Activated CD4-positive, alpha-beta T cell treated with anti-CD3 and anti-CD28 coated beads, Interleukin-10, Interleukin-2, amounts not matched to agents 100 ng/mL and 50 ng/mL, durations not matched to agents 16 hours and 8 hours (primary cell): ENCODE results near the gene DCPS.
"Not testable (repeated sequence)": the region's sequence is repeated elsewhere in the genome, so short reads cannot be mapped to it uniquely, and the experiment has no call there.

Source experiments
- DNase-seq: peaks from one replicate; pipeline ENCODE4 v3.0.0-alpha.2; 2020

DCPS gene

DNA sequence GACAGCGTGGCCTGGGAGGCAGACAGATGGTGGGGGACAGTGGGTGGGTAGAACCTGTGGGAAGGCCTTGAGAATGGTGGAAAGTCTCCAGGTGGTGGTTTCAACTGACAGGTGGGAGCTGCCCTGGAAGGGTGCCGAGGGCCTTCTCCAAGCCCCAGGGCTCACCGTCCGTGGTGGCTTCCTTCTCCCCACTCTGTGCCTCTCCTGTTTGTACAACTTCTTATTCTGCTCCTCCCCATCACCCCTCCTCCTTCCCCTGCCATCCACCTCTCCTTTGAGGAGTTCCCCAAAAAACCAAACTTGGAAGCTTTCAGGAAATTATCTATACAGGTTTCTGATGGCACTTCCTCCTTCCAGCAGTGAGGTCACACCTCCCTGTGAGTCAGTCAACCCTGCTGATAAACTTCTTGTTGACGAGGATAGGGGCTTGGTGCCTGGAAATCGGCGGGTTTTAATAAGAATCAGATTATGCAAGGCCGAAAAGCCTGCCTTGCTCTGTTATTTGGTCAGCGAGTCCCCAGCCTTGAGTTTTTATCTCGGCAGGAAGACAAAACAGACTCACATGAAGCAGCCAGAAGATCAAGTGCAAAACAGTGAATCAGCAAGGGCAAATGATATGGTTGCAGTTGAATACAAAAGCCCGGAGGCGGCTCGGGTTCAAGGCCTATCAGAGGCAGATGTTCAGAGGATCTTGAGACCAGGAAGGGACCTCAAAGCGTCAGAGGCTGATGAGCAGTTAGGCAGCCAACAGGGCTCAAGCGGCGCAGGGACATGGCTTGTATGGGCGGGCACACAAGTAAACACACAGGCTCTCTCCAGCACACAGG, 42.1 kb downstream of the DCPS start:
- peak; percentile 34 for DNase-seq

DNA sequence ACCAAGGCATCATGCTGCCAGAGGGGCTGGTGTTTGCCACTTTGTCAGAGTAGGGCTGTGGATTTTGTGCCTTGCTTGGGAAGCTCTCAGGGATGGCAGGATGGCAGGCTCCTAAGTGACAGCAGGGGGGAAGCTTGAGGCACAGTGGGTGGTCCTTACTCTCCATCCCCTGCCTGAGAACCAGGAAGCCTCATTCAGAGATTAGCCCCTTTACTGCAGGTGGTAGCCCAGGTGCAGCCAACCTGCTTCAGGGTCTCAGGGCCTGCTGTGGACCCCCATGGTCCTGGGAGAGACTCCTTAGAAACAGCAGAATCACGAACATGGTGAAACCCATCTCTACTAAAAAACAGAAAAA, 42.7 kb downstream of the DCPS start:
- no peak for DNase-seq

DNA sequence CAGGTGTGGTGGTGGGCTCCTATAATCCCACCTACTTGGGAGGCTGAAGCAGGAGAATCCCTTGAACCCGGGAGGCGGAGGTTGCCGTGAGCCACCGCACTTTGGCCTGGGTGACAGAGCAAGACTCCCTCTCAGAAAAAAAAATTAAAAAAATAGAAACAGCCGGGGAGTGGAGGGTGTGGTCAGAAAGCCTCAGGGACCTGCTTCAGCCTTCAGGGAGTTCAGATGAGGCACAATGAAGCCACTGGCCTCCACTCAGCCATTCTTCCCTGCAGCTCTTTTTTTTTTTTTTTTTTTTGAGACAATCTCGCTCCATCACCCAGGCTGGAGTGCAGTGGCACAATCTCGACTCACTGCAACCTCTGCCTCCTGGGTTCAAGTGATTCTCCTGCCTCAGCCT, 43.1 kb downstream of the DCPS start:
- DNase-seq: not testable (repeated sequence)

DNA sequence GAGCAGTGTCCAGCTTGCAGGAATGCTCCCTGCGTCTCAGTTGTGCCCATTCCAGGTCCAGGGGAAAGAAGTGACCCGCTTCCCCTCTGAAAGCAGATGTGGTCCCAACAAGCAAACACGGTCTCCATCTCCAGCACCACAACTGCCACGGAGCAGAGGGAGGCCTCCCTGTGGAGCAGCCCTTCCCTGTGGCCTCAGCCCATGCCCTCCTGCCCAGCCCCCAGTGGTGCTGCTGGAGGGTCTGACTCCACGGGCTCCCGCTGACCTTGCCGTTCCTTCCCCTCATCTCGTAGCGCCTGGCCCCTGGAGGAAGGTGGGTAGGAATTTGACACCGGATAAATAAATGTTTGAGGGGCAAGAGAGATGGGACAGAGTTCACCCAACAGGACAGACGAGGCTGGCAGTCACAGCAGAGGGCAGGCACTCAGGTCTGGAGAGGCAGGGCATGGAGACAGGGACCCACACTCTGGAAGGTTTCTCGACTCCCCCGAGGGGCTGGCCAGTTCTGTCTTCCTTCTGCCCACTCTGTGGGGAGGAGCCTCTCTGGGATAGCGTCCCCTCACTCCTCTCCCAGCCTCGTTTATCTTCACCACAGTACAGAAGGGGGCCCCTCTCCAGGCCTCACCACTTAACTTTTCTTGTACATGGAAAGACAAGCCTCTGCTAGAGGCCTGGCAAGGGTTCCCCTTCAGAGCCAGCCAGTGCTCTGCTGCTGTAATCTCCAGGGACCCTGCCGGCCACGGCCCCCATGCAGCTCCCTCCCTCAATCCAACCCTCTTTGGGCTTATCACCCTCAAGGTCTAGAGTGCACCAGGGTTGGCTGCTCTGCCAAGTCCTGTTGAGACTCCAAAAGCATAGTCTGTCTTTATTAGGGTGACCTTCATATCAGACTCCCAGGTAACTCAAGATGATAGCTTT, 44.1 kb downstream of the DCPS start:
- DNase-seq: no peak

DNA sequence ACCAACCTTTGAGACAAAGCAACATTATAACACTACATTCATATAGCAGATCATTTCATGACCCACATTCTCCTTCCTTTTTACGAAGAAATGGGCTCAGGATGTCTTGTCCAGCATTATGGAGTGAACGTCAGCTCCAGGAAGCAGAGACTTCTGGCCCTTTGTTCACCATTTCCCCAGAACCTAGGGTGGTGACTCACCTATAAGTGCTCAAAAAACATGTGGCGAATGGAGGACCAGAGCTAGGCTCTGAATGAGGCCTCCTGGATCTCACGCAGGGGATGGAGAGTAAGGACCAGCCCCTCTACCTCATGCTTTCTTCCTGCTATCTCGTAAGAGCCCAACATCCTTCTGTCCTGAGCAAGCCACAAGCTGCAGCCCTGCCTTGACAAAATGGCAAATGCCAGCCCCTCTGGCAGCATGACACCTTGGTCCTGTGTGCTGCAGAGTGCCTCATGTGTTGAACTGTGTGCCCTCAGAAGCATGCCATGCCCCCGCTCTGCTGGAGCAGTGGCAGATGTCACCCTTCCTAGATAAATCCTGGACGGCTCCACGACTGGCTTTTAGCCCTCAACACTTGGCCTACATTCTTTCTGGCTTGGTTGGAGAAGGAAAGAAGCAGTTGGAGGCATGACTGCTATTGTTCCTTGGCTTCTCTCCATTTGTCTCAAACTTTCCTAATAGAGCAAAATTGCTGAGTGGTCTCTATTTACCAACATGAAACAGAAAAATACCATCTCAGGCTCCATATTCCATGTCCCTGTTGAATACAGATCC, 45.1 kb downstream of the DCPS start:
- DNase-seq: peak; percentile 26

DNA sequence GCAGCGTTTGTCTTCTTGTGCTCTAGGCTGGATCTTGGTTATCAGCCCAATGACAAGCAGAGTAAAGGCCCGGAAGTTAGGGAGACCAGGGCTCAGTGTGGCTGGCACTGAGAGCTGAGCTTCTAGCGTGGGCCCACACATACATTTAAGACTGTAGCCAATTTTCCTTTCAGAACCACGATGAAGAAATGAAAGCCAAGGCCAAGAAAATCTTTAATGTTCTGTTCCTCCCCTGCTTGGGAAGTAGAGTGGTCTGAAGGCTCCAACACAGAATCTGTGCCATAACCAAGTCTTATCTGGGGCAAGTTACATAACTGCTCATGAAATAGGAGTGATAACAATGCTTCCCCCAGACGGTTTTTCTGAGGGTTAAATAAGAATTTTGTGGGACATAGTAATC, 47.0 kb downstream of the DCPS start:
- DNase-seq: no peak

DNA sequence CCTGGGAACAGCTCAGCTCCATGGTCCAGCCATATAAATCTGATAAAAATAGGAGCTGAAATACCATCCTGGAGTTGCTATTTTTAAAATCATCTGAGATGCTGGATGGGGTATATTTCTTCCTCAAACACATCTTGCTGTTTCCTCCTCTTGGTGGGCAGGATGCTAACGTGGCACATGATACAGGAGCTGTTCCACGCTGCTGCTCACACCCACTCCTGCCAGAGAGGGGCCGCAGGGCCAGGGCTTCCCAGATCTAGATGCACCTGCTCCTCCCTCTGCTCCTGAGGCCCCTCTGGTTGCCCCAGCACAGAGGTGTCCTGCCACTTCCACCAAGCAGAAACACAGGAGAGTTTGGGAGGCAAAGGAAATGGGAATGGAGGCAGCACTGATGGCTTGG, 48.3 kb downstream of the DCPS start:
- no peak for DNase-seq

DNA sequence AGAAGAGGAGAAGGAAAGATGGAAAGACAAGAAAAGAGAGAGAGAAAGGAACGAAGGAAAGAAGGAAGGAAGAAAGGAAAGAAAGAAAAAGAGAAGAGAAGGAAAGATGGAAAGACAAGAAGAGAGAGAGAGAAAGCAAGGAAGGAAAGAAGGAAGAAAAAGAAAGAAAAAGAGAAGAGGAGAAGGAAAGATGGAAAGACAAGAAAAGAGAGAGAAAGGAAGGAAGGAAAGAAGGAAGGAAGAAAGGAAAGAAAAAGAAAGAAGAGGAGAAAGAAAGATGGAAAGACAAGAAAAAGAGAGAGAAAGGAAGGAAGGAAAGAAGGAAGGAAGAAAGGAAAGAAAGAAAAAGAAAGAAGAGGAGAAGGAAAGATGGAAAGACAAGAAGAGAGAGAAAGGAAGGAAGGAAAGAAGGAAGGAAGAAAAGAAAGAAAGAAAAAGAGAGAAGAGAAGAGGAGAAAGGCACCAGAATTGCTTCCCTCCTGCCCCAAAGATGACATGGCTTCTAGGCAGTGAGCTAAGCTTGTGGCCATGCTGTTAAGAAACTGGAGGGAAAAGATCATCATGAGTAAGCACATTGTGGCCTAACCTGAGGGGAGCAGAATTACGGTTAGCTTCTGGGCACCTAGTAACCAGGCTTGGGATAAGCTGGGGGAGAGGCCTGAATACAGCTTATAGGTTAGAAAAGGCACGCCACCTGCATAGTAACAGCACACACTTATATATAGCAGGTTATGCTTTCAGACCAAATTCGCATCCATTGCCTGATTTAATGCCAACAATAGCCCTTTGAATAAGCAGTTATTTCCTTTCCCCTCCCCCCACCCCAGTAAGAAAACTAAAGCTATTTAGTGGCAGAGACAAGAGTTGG, 49.3 kb downstream of the DCPS start:
- DNase-seq: peak; percentile 82

DNA sequence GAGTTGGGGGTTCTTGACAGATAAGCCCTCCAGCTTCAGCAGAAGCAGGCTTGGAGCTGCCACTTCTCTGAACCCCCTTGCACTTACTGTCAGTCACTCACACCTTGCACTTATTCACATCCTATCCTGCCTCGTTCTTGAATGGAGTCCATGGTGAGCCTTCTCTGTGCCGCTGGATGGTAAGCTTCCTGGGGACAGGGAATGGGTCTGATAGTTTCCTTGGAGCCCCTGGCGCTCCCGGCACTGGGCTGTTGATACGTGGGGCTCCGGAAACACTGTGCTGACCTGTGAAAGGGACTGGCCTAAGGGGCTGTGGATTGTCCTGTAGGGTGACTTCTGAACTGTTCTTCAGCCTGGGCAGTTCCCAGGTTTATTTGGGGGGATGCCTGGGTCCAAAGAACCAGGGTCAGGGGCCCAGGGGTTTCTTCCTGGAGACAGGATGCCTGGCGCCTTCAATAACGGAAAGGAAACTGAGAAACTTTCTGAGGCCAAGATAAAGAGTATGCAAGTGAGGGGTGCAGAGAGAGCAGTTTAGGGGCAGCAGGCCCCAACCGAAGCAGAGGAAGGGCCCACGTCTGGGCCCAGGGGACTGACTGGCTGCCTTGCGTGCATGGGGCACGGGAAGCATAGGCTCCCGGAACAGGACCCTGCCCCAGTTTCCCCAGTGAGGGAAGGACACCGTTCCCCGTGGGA, 50.9 kb downstream of the DCPS start:
- peak; percentile 23 for DNase-seq

DNA sequence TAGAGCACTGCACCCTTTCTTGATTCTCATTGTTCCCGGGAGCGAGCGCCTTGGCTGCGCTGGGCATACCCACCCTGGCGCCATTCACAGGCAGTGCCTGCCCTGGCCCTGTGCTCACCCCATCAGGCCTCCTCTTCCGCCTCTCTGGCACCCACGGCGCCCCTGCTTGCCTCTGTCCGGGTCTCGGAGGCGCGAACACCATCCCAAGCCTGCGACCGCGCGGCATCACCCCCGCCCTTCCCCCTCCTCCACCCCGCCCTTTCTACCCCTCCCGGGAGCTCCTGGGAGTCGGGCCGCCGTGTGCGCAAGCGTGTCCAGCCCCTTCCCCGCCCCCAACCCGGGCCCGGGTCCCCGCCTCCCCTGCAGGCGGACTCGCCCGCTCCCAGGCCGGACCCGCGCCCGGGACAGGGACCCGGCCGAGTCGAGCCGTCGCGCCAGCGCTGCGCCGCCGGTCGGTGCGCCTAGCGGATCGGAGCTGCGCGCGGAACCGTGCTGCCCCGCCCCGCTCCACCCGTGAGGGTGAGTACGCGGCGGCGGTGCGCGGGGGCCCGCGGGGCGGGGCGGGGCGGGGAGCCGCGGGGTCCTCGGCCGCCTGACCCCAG, 51.6 kb downstream of the DCPS start, which contains the start of gene ST3GAL4:
Gene ST3GAL4, plus strand, starts transcription at position 363 of the 602 bp plus-strand sequence. CDS start 50,470 bp downstream, outside the sequence.
- peak; percentile 92 for DNase-seq

DNA sequence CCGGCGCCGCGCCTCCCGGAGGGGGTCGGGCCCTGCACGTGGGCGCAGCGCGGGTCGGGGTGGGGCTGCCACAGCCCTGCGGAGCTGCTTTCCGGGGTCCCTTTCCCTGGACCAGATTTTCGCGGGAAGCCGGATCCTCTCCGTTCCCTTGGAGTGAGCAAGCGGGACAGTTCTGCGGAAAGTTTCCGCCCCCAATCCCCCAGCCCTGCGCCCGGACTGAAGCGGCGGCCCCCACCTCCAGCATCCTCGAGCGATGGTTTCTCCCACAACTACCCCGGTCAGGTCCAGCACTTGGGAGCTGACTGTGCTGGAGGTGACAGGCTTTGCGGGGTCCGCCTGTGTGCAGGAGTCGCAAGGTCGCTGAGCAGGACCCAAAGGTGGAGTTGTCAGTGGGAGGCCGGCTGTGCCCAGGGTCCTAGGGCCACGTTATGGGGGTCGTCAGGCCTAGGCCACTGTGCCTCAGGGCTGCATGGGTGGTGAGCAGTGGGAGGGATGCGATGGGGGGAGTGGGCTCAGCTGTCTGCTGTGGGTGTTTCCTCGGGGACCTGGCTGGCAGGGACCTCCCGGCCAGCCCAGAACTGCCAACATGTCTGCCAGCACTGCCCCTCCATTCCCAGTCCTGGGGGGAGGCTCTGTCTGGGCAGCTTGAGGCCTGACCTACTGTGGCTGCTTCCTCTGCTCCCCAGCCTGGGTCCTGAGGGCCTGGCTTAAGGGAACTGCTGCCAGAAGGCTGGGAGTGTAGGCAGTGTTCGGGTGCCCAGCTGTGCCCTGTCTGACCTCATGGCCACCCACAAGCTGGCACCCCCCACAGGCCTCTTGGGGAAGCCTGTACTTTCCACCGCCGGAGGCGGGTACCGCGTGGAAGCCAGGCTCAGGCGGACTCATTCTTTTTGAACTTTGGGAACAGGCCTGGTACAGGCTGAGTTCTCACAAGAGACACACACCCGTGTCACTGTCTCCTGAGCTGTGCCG, 52.4 kb downstream of the DCPS start:
- peak; percentile 25 for DNase-seq

DNA sequence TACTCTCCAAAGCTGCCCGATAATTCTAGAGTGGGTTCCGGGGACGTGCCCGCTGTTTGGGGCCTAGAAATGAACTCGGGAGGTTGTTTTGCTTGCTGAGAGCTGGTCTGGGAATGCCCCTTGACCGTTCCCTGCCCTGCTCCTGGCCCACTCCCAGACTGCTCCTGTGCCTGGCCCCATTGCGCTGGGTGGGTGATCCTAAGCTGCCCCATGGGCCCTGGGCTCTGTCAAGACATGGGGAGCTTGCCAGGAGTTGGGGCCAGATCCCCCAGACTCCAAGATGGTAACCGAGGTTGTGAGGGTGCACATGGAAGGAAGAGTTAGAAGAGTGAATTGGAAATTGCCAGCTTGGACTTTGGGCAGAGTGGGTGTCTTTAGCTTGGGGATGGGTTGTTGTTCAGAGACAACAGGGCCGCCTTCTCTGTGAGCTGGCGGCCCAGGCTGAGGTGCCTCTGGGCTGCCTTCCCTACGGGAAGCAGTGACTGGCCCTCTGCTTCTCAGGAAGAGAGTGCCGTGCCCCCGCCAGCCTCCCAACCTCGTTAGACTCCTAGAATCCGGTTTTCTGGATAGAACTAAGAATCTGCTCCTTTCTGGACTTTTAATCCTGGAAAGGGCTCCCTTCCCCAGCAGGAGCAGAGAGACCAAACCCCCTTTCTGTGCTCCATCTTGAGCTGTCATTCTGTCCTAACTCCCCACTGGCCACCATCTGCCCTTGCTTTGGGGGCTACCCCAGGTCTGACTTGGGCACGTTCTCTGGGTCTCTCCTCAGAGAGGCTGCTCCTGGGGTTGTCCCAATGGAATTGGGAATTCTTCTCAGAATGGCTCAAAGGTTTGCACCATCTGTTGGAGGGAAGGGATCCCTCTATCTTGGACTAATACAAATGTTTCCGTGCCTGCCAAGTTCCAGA, 53.4 kb downstream of the DCPS start:
- DNase-seq: no peak

DNA sequence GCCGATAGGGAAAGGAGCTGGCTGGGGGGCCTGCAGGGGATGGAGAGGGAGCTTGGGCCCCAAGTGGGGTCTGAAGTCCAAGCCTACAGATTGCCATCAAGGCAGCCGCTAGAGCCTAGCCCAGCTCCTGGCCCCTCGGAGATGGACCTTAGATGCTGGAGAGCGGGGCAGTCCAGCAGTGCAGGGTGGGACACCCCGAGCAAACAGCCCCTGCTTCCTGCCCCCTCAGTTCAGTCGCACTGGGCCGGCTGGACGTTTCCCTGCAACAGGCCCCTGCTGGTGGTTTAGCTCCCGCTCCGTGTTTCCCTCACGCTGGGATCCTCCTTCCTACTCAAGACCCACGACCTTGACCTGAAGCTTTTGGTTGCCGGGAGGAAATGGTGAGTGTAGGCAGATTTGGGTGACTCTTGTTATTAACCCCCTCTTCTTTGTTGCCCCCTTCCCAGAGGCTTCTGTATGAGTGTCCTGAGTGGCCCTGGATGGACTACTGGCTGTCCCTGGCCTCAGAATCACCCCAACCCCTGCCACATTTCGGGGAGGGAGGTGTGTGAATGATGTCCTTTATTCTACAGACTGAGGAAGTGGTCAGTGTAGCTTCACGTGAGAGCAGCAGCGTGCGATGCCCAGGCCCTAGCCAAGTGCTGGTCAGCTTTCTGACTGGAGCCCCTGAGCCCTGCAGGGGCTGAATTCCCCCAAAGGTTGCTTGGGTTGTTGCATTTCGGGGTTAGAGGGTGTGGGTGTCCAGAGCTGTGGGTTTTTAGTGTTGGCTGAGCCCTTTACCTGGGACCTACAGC, 54.3 kb downstream of the DCPS start:
- DNase-seq: no peak

DNA sequence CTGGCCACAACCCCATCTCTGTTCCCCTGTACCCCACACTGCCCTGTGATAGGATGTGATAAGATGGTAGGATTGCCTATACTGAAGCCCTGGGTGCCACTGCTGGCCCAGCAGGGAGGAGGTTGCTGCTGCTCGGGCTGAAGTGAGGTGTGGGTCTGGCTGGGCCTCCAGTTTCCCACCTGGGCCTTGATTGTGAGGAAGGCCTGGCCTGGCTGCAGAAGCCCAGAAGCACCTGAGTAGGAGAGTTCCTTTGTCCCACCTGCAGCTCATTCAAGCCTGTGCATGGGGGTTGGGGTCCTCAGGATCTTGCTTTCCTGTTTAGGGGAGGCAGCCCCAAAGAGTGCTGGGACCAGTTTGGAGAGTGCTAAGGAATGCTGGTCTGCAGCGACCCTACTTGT, 54.9 kb downstream of the DCPS start:
- no peak for DNase-seq

DNA sequence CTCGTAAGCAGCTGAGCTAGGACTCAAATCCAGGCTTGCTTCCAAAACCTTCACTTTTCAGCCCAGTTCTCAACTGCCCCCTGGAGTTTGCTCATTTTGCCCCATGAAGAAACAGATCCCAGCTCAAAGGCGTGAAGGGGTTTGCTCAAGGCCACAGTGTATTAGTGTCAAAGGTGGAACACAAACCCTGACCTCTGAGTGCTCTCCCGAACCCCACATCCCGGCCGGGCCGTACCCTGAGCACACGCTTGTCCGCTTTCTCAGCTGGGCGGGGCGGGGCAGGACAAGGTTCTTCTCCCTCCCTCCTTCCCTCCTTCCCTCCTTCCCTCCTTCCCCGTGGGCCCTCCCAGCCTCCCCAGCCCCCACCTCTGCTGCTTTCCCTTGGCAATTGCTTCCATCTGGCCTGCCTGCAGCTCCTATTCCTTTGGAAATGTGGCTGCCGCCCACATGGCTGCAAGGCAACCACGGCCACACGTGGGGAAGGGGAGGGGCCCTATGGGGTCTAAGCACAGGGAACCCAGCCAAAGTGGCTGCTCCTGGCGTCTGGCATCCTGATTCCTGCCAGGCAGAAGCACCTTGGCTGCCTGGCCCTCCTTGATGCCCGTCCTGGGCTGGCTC, 55.7 kb downstream of the DCPS start:
- DNase-seq: no peak

DNA sequence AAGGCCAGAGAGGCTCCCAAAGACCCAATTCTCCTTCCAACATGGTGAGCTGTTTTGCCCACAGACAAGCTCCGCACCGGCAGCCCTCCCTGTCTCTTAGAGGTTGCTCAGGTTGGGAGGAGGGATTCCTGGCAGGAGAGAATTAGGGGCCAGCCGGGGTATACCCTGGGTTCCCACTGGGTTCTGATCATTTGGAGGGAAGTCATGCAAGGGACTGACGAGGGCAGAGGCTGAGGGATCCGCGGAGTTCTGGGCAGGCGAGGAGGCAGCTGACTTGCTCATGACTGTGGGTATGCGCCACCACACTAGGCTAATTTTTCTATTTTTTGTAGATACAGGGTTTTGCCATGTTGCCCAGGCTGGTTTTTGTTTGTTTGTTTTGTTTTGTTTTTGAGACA, 56.2 kb downstream of the DCPS start:
- no peak for DNase-seq

DNA sequence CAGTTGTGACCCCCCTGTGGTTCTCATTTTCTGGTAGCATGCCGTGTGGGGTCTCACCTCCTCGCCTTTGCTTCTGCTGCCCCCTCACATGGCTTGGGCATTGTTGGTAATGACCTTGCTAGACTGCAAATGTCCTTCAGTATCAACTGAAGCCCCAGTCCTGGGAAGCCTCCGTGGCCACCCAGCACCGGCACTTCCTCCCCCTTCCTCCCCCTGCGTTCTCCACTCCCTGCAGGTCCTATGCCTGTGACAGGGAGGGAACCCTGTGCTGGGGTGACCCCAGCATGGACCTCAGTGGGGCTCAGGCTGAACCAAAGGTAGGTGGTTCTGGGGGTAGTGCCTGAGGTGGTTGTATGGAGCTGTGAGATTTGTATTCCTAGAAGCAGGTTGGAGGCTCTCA, 57.5 kb downstream of the DCPS start:
- DNase-seq: no peak
